Measurements from ENCODE around the gene LYST.
A peak's percentile ranks its signal among the peaks of the same experiment; 100 is the strongest.
"Not testable (repeated sequence)": the region's sequence is repeated elsewhere in the genome, so short reads cannot be mapped to it uniquely, and the experiment has no call there.

LYST gene

DNA sequence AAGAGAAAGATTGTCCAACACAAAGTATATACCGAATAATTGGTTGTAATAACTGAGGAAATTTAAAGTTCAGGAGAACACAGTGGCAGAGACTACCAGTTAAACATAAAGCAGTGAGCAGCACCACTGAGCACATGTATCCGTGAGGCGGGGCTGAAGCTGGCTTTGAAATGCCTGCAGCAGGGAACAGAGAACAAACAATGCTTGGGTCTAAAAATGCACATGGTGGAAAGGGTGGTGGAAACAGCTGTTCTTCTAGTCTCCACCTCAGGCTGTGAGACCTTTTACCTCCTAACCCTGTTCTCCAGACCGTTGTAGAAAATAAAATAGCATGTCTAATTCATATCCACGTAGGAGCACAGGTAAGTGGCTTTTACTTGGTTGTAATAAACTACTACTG is 209.4 kb downstream of the LYST start:
- DNase-seq (ENCODE audit: low read depth), result no peak

DNA sequence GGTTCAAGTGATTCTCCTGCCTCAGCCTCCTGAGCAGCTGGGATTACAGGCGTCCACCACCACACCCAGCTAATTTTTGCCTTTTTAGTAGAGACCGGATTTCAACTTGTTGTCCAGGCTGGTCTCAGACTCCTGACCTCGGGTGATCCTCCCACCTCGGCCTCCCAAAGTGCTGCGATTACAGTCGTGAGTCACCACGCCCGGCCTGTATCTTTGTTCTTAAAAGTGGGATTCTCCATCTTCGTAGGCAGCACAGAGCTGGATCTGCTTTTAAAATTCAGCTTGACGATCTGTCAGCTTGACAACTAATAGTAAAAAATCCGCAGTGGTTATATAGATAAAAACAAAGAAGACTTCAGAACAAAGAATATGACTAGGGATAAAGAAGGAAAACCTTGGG is 214.3 kb downstream of the LYST start:
- DNase-seq (ENCODE audit: low read depth), result no peak

GRCh38 chr1:235651170-235651806 is 215.4 kb downstream of the LYST start:
- DNase-seq (ENCODE audit: low read depth), result no peak

DNA sequence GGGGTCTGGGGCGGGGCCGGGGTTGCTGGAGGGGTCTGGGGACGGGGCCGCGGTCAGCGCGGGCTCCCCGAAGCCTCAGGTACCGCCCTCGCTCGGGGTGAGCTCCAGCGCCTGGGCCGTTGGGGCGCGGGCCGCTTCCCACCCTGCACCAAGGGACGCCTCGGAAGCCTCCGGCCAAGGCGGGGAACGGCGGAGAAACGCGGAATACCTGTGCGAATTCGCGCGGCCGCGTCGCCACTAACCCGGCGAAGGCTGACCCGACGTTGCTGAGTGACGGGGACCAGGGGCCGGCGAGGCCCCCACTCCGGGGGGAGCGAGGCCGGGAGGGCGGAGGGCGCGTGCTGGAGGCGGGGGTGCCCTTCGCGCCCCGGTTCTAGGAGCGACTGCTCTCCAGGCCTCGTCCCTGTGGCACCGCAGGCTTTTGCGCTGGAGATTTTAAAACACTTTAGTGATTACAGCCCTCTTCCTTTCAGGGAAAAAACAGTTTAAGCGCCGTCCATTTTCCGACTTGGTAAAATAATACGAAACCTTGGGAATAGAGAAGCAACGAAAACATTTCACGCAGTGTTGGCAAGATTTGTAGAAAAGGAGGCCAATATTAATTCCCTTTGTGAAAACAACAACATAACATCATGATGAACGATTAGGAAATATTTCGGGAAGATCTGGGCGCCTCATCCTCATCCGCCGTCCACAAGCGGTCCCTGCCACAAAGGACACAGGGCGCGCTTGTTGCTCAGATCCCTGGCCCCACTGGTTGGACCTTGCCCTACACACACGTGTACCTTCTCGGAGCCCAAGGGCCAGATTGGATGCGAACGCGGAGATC is 216.2 kb downstream of the LYST start:
- DNase-seq (ENCODE audit: low read depth), result no peak

GRCh38 chr1:235649368-235650163 is 217.1 kb downstream of the LYST start, which contains the start of gene GNG4:
Gene GNG4 (minus strand): TSS chr1:235649784. CDS start chr1:235583838, 65,946 bp downstream.
- DNase-seq (ENCODE audit: low read depth), result no peak

DNA sequence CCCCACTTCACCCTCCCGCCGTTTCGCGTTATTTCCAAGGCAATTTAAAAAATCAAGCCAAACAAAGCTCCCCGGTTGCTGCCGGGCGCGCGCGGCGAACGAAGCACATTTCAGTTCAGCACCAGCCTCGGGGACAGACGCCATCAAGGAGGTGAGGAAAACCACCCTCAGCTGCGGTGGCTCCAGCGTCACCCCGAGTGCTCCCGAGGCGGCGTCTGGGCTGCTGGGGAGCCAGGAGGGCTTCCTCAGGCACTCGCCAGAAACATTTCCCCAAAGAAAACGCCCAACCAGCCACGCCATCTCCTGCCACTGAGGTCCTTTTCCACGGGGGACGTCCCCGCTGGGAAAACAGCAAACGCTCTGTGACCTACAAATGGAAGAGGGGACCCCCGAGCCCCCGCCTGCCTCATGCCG is 217.7 kb downstream of the LYST start:
- peak; percentile 46 for DNase-seq (ENCODE audit: low read depth)

GRCh38 chr1:235648407-235648907 is 218.2 kb downstream of the LYST start:
- DNase-seq (ENCODE audit: low read depth), result no peak

DNA sequence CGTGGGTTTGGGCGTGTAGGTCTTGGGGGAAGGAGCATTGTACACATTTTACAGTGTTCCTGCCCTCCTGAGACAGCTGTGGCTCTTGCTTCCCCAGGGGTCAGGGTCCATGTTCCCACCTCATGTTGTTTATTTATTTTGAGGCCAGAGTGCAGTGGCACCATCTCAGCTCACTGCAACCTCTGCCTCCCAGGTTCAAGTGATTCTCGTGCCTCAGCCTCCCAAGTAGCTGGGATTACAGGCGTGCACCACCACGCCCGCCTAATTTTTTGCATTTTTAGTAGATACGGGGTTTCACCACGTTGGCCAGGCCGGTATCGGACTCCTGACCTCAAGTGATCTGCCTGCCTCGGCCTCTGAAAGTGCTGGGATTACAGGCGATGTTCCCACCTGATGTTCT is 219.2 kb downstream of the LYST start:
- not testable (repeated sequence) for DNase-seq (ENCODE audit: low read depth)

DNA sequence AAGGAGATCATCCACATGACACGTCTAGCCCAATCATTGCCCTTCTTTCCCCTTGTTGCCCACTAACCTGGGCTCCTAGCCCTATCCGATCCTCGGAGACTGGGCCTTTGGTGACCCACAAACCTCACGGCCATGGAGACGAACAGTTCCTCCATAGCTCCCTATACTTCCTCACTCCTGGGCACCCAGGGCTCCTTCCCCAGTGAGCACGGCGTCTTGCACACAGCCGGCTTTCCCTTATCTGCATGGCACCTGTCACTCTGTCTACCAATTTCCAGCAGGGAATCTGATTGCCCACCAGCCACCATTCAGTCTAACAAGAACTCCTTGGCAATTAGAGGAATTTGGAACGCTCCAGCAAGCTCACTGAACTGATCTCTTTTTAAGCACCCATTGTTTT is 220.2 kb downstream of the LYST start:
- no peak for DNase-seq (ENCODE audit: low read depth)

GRCh38 chr1:235644693-235645305 is 221.9 kb downstream of the LYST start:
- no peak for DNase-seq (ENCODE audit: low read depth)

DNA sequence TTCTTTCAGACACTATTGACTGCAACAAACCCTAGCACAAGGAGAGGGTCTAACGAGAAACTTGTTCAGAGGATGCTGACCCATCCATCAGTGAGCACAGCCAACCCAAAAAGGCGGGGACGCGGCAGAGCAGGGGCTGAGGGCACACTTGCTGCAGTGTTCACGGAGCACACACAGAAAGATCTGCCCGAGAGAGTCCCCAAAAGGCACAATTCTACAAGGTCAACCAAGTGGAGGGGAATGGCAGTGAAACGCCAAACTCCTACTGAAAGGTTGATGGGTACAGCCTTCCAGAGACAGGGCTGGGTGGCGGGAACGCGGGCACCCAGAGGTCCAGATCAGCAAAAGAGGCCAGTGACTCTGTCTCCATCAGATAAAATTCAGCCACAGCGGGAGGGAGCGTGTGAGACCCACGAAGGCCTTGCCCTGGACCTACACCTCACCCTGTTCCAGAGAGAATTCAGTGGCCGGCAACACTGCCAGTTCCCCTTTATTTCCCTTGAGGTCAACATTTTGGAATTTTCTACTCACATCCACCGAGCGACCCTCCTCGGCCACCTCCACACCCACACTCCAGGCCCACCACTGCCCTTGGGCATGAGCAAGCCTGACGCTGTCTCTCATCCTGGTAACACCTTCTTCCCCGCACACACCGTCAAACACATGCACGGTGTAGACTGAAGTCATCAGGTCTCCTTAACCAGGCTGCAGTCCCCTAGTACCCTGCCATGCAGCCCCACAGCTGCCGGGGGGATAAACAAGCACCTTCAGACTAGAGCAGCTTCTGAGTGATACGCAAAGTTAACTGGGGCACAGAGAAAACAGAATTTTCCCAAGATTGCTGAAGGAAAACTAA is 222.6 kb downstream of the LYST start:
- DNase-seq (ENCODE audit: low read depth), result no peak

- DNase-seq (ENCODE audit: low read depth), result no peak
These were observed 223.7 kb downstream of the LYST start for GRCh38 chr1:235642943-235643371.

GRCh38 chr1:235642011-235642942 is 224.4 kb downstream of the LYST start:
- no peak for DNase-seq (ENCODE audit: low read depth)

- DNase-seq (ENCODE audit: low read depth), result no peak
These were observed 226.1 kb downstream of the LYST start for GRCh38 chr1:235640580-235640979.

DNA sequence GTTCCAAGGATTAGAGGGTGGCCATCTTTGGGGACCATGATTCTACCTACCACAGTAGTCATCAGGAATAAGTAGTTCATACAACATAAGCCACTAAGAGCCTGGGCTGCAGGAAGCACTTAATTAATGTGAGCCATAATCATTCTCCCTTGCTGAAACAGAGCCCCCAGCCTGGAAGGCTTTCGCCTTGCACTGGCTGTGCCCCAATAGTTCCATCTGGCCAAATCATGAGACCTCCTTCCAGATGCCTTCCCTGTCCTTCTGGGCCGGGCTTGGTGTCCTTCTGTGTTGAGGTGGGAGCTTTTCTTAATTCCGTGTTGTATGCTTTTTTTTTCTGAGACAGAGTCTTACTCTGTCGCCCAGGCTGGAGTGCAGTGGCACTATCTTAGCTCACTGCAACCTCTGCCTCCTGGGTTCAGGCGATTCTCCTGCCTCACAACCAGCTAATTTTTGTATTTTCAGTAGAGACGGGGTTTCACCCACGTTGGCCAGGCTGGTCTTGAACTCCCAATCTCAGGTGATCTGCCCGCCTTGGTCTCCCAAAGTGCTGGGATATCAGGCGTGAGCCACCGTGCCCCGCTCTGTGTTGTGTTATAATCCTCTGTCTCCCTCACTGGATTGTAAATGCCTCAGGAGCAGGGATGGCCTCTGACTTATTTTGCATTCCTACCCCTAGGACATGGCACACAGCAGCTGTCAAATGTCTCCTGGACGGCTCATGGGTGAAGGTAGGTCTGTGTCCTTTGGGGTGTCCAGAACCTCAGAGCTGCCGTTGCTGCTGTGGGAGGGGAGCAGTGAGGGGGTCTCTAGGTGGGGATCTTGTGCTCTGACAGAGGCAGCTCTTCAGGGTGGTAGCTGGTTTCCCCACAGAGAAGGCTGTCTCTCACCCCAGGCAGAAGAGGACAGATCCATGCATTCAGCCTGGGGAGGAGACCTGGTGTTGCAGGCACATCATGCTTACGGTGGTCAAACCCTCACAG is 227.2 kb downstream of the LYST start:
- no peak for DNase-seq (ENCODE audit: low read depth)

DNA sequence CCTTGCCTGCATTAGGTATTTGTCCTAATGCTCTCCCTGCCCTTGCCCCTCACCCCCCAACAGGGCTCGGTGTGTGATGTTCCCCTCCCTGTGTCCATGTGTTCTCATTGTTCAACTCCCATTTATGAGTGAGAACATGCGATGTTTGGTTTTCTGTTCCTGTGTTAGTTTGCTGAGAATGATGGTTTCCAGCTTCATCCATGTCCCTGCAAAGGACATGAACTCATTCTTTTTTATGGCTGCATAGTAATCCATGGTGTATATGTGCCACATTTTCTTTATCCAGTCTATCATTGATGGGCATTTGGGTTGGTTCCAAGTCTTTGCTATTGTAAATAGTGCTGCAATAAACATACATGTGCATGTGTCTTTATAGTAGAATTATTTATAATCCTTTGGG is 228.1 kb downstream of the LYST start:
- DNase-seq (ENCODE audit: low read depth), result not testable (repeated sequence)

- no peak for DNase-seq (ENCODE audit: low read depth)
These were observed 228.8 kb downstream of the LYST start for GRCh38 chr1:235637756-235638534.
